HepG2 (cell line): Measurements from ENCODE around the gene TSACC. TPM values are rescaled to one million over a fixed set of nuclear protein-coding genes. Genes with fewer than 3 reads are reported as not detected.

ENCODE experiments used
- ARNTL ChIP-seq: sonication (generic); formaldehyde crosslinking; IDR thresholded peaks from 2 replicates; pipeline ENCODE4 v1.4.0; 2020; ENCODE audit warnings: mild to moderate bottlenecking, missing genetic modification reagents
- CEBPB ChIP-seq: IDR thresholded peaks from 2 replicates; pipeline ENCODE4 v1.6.1; 2011; ENCODE audit warnings: low read depth, low read length, improper control_type of control experiment, borderline replicate concordance
- DR1 ChIP-seq: sonication (generic); formaldehyde crosslinking; IDR thresholded peaks from 2 replicates; pipeline ENCODE4 v1.8.0; 2021; ENCODE audit warnings: mild to moderate bottlenecking, missing genetic modification reagents, inconsistent platforms
- HDAC1 ChIP-seq: sonication (generic); formaldehyde crosslinking; IDR thresholded peaks from 2 replicates; pipeline ENCODE4 v1.5.1; 2020; ENCODE audit warnings: mild to moderate bottlenecking, missing genetic modification reagents
- IRX3 ChIP-seq: sonication (generic); formaldehyde crosslinking; IDR thresholded peaks from 2 replicates; pipeline ENCODE4 v1.8.1; 2023; ENCODE audit warnings: mild to moderate bottlenecking, low read depth, missing genetic modification reagents, borderline replicate concordance
- JUNB ChIP-seq: sonication (generic); formaldehyde crosslinking; IDR thresholded peaks from 2 replicates; pipeline ENCODE4 v1.8.0; 2022; ENCODE audit warnings: missing genetic modification reagents, mild to moderate bottlenecking, borderline replicate concordance
- KDM5A ChIP-seq: fragments of 200-600 bp; sonication (generic); IDR thresholded peaks from 2 replicates; pipeline ENCODE4 v1.7.0; 2018; ENCODE audit warnings: antibody characterized with exemption, mild to moderate bottlenecking, low read length, borderline replicate concordance
- MLX ChIP-seq: IDR thresholded peaks from 2 replicates; pipeline ENCODE4 v1.6.1; 2016
- NFE2L2 ChIP-seq: fragments of 150-350 bp; IDR thresholded peaks from 2 replicates; pipeline ENCODE4 v1.6.1; 2014; ENCODE audit warnings: low read length
- NONO ChIP-seq, 2 experiments: fragments of 450-650 bp in 1 of 2; sonication (generic) in 1 of 2; formaldehyde crosslinking in 1 of 2; IDR thresholded peaks in 1 of 2; conservative IDR thresholded peaks in 1 of 2; 2 replicates each; pipeline versions ENCODE4 v1.6.1 to v1.8.0; 2017 to 2022; ENCODE audit warnings: mild to moderate bottlenecking in 1 of 2, missing genetic modification reagents in 1 of 2, moderate library complexity in 1 of 2
- NR2F6 ChIP-seq, 2 experiments: IDR thresholded peaks; 2 replicates each; pipeline ENCODE4 v1.6.1; 2016; ENCODE audit warnings: antibody characterized with exemption in 1 of 2, mild to moderate bottlenecking in 1 of 2
- RCOR2 ChIP-seq: IDR thresholded peaks from 2 replicates; pipeline ENCODE4 v1.6.1; 2016; ENCODE audit warnings: missing biosample characterization, missing genetic modification reagents
- RORA ChIP-seq: sonication (generic); formaldehyde crosslinking; IDR thresholded peaks from 2 replicates; pipeline ENCODE4 v1.5.0; 2020; ENCODE audit warnings: mild to moderate bottlenecking, missing genetic modification reagents, moderate library complexity
- SAP130 ChIP-seq: IDR thresholded peaks from 2 replicates; pipeline ENCODE4 v1.6.1; 2016; ENCODE audit warnings: low read depth
- SIX4 ChIP-seq: sonication (generic); formaldehyde crosslinking; IDR thresholded peaks from 2 replicates; pipeline ENCODE4 v1.4.0; 2020; ENCODE audit warnings: missing genetic modification reagents
- SNAPC2 ChIP-seq: sonication (generic); formaldehyde crosslinking; IDR thresholded peaks from 2 replicates; pipeline ENCODE4 v1.8.1; 2022; ENCODE audit warnings: mild to moderate bottlenecking, missing genetic modification reagents
- SYNCRIP ChIP-seq: fragments of 200-400 bp; formaldehyde crosslinking; IDR thresholded peaks from 2 replicates; pipeline ENCODE4 v1.6.1; 2018; ENCODE audit warnings: mild to moderate bottlenecking, low read depth, low read length; ENCODE audit not compliant: insufficient read depth
- ZMYM2 ChIP-seq: sonication (generic); formaldehyde crosslinking; IDR thresholded peaks from 2 replicates; pipeline ENCODE4 v1.8.0; 2022; ENCODE audit warnings: mild to moderate bottlenecking, missing genetic modification reagents
- ZNF234 ChIP-seq: sonication (generic); formaldehyde crosslinking; conservative IDR thresholded peaks from 2 replicates; pipeline ENCODE4 v1.5.1; 2020; ENCODE audit warnings: mild to moderate bottlenecking, missing genetic modification reagents
- ZNF282 ChIP-seq: fragments of 450-650 bp; IDR thresholded peaks from 2 replicates; pipeline ENCODE4 v1.6.1; 2018; ENCODE audit not compliant: partially characterized antibody
- ZNF30 ChIP-seq: sonication (generic); formaldehyde crosslinking; IDR thresholded peaks from 2 replicates; pipeline ENCODE4 v1.5.0; 2020; ENCODE audit warnings: mild to moderate bottlenecking, missing genetic modification reagents
- ZNF451 ChIP-seq: sonication (generic); formaldehyde crosslinking; IDR thresholded peaks from 2 replicates; pipeline ENCODE4 v1.5.0; 2020; ENCODE audit warnings: mild to moderate bottlenecking, missing genetic modification reagents
- ZNF564 ChIP-seq: sonication (generic); formaldehyde crosslinking; IDR thresholded peaks from 2 replicates; pipeline ENCODE4 v1.8.1; 2023; ENCODE audit warnings: mild to moderate bottlenecking, missing genetic modification reagents
- ZNF768 ChIP-seq: sonication (generic); formaldehyde crosslinking; IDR thresholded peaks from 2 replicates; pipeline ENCODE4 v1.4.0; 2020; ENCODE audit warnings: missing genetic modification reagents
- ZNF816 ChIP-seq: sonication (generic); formaldehyde crosslinking; IDR thresholded peaks from 2 replicates; pipeline ENCODE4 v1.8.0; 2022; ENCODE audit warnings: missing genetic modification reagents, mild to moderate bottlenecking, borderline replicate concordance
- ZSCAN21 ChIP-seq: sonication (generic); formaldehyde crosslinking; IDR thresholded peaks from 2 replicates; pipeline ENCODE4 v1.8.0; 2022; ENCODE audit warnings: mild to moderate bottlenecking, missing genetic modification reagents, moderate library complexity, borderline replicate concordance
- polyA plus RNA-seq, 8 experiments: library from polyadenylated mRNA; depleted of rRNA in 3 of 8; stranded (reverse) in 7 of 8; unstranded in 1 of 8; fragments of >200 nt; fragmentation: Illumina TruSeq in 4 of 8; extraction: Trizol in 4 of 8; gene quantifications; 2 replicates each; pipeline versions ENCODE4 v1.2.1 to v1.2.3, GENCODE V29; 2011 to 2016; ENCODE audit warnings: low read depth in 4 of 8, missing spikeins in 1 of 8, mixed read lengths in 1 of 8; ENCODE audit not compliant: insufficient read depth in 1 of 8
- total RNA-seq, 5 experiments: library from RNA; depleted of rRNA; stranded (reverse); fragments of >200 nt; fragmentation: Illumina TruSeq; extraction: Trizol; gene quantifications; 2 replicates each; pipeline ENCODE4 v1.2.3, GENCODE V29; 2016; ENCODE audit warnings: low read depth in 1 of 5
- TF ChIP-seq, protein P1 (sequence below): sonication (generic); formaldehyde crosslinking; IDR thresholded peaks from 2 replicates; pipeline ENCODE4 v1.8.1; 2023; ENCODE audit warnings: mild to moderate bottlenecking, moderate library complexity, missing genetic modification reagents
- TF ChIP-seq, protein P2 (sequence below): sonication (generic); formaldehyde crosslinking; IDR thresholded peaks from 2 replicates; pipeline ENCODE4 v1.5.0; 2020; ENCODE audit warnings: mild to moderate bottlenecking, missing genetic modification reagents

The TSACC gene
- total and polyA plus RNA-seq, 2 of the 13 experiments (the other 11 are each of a cell fraction or from before 2014, with no cell fraction given) = 1.5 to 2.6 TPM

GRCh38 chr1:156337052-156337887 is 1.1 kb upstream of the TSACC start (continued):
- TF ChIP-seq DR1 (CRISPR knock-in tag) = no peak
- TF ChIP-seq HDAC1 (CRISPR knock-in tag) = 0 out of 2 replicates have a peak, but pooled peaks have one; percentile 28
- TF ChIP-seq CEBPB = no peak
- TF ChIP-seq ZNF564 (CRISPR knock-in tag) = no peak
- no peak for TF ChIP-seq NR2F6 (IDR thresholded peaks at IDR 0.05)
- TF ChIP-seq NR2F6 (CRISPR knock-in tag; IDR thresholded peaks at IDR 0.05) = no peak
- TF ChIP-seq ZNF282 = no peak
- peak; percentile 58; the same call in 1 of the 2 replicates for TF ChIP-seq KDM5A
- no peak for TF ChIP-seq IRX3 (CRISPR knock-in tag)
- TF ChIP-seq SAP130 = no peak; the same call in 1 of the 2 replicates
- TF ChIP-seq ZNF816 (CRISPR knock-in tag) = no peak
- no peak for TF ChIP-seq ZNF30 (CRISPR knock-in tag)
- TF ChIP-seq SNAPC2 (CRISPR knock-in tag) = no peak
- TF ChIP-seq ZNF451 = no peak
- TF ChIP-seq, protein P1, sequence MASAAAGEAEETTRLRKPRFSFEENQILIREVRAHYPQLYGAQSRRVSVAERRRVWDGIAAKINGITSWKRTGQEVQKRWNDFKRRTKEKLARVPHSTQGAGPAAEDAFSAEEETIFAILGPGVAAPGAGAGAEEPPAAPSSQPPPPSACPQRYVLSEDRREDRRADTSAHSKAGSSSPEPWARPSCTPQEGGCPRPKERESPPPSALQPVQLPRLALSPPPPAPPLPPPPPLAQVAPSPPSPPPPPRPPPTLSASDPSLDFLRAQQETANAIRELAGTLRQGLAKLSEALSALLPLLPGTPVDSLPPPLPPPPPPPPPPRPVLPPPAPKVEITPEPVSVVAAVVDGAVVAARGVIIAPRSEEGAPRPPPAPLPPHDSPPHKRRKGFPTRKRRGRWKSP (CRISPR knock-in tag) = no peak
- TF ChIP-seq ZSCAN21 = no peak
- no peak for TF ChIP-seq ZNF234 (CRISPR knock-in tag)
- TF ChIP-seq RORA = no peak
- TF ChIP-seq SIX4 (CRISPR knock-in tag) = no peak
- TF ChIP-seq ZNF768 (CRISPR knock-in tag) = peak; percentile 85
- TF ChIP-seq NONO (IDR thresholded peaks at IDR 0.05) = no peak
- TF ChIP-seq NONO (CRISPR knock-in tag; conservative IDR thresholded peaks at IDR 0.05) = peak; percentile 9; the same call in 1 of the 2 replicates
- no peak for TF ChIP-seq NFE2L2
- no peak for TF ChIP-seq SYNCRIP
- TF ChIP-seq JUNB (CRISPR knock-in tag) = peak; percentile 49; the same call in 1 of the 2 replicates
- TF ChIP-seq ZMYM2 (CRISPR knock-in tag) = peak; percentile 17; the same call in 1 of the 2 replicates
- no peak for TF ChIP-seq RCOR2
- TF ChIP-seq, protein P2, sequence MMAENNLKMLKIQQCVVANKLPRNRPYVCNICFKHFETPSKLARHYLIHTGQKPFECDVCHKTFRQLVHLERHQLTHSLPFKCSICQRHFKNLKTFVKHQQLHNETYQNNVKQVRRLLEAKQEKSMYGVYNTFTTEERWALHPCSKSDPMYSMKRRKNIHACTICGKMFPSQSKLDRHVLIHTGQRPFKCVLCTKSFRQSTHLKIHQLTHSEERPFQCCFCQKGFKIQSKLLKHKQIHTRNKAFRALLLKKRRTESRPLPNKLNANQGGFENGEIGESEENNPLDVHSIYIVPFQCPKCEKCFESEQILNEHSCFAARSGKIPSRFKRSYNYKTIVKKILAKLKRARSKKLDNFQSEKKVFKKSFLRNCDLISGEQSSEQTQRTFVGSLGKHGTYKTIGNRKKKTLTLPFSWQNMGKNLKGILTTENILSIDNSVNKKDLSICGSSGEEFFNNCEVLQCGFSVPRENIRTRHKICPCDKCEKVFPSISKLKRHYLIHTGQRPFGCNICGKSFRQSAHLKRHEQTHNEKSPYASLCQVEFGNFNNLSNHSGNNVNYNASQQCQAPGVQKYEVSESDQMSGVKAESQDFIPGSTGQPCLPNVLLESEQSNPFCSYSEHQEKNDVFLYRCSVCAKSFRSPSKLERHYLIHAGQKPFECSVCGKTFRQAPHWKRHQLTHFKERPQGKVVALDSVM (CRISPR knock-in tag) = peak; percentile 93
- no peak for TF ChIP-seq ARNTL (CRISPR knock-in tag)
- TF ChIP-seq MLX (CRISPR knock-in tag) = no peak
